Activated T-cell treated with anti-CD3 and anti-CD28 coated beads, Interleukin-2, amount 50 U/mL, for 24 hours (primary cell): ENCODE data around the gene GALNT2.

Experiments
- DNase-seq: peaks from one replicate; pipeline ENCODE4 v3.0.0-alpha.2; 2020
- H3K27ac Mint-ChIP-seq: 2 replicates; pipeline ENCODE4 v1.8.0; 2020; ENCODE audit warnings: mild to moderate bottlenecking, mixed read lengths
- H3K27me3 Mint-ChIP-seq: 2 replicates; pipeline ENCODE4 v1.8.0; 2020; ENCODE audit warnings: mixed read lengths
- H3K36me3 Mint-ChIP-seq: 2 replicates; pipeline ENCODE4 v1.8.0; 2020; ENCODE audit warnings: low read depth, mixed read lengths
- H3K4me1 Mint-ChIP-seq: 2 replicates; pipeline ENCODE4 v1.8.0; 2020; ENCODE audit warnings: low read depth, mixed read lengths
- H3K4me3 Mint-ChIP-seq: 2 replicates; pipeline ENCODE4 v1.8.0; 2020; ENCODE audit warnings: mild to moderate bottlenecking, moderate library complexity, mixed read lengths
- H3K9me3 Mint-ChIP-seq: 2 replicates; pipeline ENCODE4 v1.8.0; 2020; ENCODE audit warnings: mixed read lengths

The GALNT2 gene

DNA sequence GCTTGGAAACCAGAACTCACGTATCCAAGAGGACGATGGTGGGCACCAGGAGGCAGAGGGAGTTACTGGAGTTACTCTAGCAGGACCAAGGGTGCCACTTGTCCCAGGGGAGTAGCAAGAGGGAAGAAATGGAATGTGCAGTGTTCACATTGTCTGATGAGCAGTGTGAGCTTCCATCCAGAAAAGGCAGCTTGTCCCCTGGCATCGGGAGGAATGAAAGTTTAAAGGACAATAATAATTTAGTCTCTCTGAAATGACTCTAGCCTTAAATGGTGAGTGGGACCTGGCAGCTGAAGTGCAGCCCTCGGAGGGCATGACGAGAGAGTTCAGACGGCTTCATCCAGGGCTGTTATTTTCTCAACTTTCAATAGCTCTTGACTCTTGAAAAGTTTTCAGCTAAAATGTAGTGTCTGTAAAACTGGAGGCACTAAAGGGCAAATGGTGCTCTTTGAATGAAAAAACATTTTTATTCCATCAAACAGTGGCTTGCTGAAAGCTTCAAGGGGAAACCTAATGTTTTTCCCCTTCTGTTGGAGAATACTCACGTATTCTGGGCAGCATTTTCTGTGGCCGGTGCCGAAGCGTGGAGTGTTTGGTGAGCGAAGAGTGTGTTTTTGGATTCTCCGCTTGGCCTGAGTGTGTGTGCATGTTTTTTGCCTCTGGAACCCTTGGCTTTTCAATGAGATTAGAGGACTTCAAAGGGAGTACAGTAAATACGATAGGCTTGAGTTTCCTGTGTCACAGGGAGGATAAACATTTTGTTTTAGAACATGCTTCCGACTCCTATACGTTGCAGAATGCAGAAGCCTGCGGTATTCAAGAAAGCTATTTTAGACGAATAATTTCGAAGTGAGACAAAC, 157.3 kb downstream of the GALNT2 start:
- no peak for DNase-seq
- Mint-ChIP-seq H3K4me3 (no peak overlapping the region), H3K27me3 (no peaks in the 10 kb centered on the region), H3K36me3 (peaks cover 40% of the 10 kb centered on the region), H3K4me1 (peaks cover 22% of the 10 kb centered on the region), H3K9me3 (no peaks in the 10 kb centered on the region), H3K27ac (no peak overlapping the region)

DNA sequence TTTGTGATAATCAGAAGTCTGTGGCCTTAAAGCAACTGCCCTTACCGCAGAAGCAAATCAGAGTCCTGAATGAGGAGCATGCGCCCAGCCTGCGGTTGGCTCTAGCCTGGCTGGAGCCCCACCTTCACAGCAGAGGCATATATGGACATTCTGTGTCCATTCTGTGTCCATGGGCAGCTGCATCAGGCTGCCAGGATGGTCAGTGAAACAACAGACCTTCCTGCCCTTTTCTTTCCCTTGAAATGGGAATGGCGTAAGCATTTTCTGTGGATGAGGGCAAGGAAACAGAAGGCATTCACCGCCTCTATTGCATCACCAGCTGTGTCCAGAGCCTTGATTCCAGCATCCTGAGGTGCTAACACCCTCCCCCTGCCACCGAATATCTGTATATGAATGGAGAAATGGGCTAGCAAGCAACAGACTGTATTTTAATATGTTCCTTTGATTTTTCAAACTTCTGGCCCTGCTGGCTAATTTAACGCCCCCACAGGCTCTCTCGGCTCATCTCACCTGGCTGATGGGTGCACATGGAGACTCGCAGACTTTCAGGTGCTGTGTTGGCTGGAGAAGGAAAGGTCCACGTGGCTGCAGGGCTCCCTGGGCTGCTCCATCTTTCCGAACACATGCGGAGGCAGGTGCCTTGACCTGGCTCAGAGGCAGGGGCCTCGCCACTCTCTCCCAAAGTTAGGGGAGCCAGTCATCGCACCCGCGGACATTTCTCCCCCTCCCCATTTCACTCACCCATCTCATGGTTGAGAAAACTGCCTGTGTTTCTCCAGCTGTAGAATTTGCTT, 159.2 kb downstream of the GALNT2 start:
- no peak for DNase-seq
- no peaks in the 10 kb centered on the region for H3K9me3 Mint-ChIP-seq
- peaks cover 18% of the 10 kb centered on the region for H3K4me1 Mint-ChIP-seq
- H3K27me3 Mint-ChIP-seq = no peaks in the 10 kb centered on the region
- H3K27ac Mint-ChIP-seq = no peak overlapping the region
- no peak overlapping the region for H3K4me3 Mint-ChIP-seq
- peaks cover 43% of the 10 kb centered on the region for H3K36me3 Mint-ChIP-seq

DNA sequence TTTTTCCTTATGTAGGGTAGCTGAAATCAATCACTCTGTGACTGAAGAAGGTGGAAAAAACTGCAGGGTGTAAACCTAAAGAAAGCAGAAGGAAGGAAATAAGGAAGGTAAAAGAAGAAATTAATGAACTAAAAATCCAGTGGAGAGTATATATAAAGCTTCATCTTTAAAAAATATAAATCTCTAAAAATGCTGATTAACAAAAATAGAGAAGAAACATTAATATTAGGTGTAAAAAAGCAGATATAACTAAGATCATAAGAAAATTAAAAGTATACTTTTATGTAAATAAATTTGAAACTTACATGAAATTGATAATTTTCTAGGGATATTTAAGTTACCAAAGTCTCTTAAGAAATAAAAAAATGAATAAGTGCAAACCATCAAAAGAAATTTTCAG, 159.8 kb downstream of the GALNT2 start:
- no peak overlapping the region for H3K27ac Mint-ChIP-seq
- no peak for DNase-seq
- H3K4me1 Mint-ChIP-seq = peaks cover 24% of the 10 kb centered on the region
- no peak overlapping the region for H3K4me3 Mint-ChIP-seq
- H3K9me3 Mint-ChIP-seq = no peaks in the 10 kb centered on the region
- peaks cover 49% of the 10 kb centered on the region for H3K36me3 Mint-ChIP-seq
- H3K27me3 Mint-ChIP-seq = no peaks in the 10 kb centered on the region

DNA sequence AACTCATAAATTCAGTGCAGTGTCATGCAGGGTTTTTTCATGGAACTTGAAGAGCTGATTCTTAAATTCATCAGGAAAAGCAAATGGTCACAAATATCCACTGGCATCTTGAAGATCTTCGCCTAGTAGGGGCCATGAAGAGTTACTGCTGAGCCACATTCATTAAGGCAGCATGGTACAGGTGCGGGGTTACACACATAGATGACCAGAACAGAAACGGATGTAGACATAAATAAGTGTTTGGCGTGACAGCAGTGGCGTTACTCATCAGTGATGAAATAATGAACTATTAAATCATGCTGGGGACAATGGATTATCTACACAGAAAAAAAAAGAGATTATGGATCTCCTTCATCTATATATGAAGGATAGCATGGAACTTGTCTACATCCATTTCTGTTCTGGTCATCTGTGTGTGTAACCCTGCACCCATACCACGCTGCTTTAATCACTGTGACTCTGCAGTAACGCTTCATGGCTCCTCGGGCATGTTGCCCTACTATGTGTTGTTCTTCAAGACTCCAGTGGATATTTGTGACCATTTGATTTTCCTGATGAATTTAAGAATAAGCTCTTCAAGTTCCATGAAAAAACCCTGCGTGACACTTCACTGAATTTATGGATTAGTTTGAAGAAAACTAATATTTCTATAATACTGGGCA, 161.3 kb downstream of the GALNT2 start:
- no peak overlapping the region for H3K4me3 Mint-ChIP-seq
- no peak for DNase-seq
- peaks cover 24% of the 10 kb centered on the region for H3K4me1 Mint-ChIP-seq
- H3K27ac Mint-ChIP-seq = no peak overlapping the region
- no peaks in the 10 kb centered on the region for H3K9me3 Mint-ChIP-seq
- H3K36me3 Mint-ChIP-seq = peaks cover 53% of the 10 kb centered on the region
- H3K27me3 Mint-ChIP-seq = no peaks in the 10 kb centered on the region

DNA sequence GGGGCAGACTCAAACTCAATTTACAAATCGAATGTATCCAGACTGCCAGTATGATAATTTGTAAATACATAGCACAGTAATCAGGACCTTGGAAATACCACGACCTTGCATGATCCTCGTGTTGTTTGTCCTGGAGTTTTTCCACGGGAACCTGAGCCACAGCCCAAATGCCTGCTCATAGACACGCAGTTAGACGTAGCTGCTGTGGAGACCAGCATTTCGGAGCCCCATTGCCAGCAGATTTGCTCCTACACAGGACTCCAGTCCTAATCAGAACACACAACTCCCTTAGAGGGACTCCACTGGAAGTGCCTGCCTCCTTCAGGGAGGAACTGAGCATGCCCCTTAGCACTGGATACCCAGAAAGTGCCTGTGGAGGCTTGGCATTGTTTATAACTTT, 163.2 kb downstream of the GALNT2 start:
- H3K36me3 Mint-ChIP-seq = peaks cover 51% of the 10 kb centered on the region

DNA sequence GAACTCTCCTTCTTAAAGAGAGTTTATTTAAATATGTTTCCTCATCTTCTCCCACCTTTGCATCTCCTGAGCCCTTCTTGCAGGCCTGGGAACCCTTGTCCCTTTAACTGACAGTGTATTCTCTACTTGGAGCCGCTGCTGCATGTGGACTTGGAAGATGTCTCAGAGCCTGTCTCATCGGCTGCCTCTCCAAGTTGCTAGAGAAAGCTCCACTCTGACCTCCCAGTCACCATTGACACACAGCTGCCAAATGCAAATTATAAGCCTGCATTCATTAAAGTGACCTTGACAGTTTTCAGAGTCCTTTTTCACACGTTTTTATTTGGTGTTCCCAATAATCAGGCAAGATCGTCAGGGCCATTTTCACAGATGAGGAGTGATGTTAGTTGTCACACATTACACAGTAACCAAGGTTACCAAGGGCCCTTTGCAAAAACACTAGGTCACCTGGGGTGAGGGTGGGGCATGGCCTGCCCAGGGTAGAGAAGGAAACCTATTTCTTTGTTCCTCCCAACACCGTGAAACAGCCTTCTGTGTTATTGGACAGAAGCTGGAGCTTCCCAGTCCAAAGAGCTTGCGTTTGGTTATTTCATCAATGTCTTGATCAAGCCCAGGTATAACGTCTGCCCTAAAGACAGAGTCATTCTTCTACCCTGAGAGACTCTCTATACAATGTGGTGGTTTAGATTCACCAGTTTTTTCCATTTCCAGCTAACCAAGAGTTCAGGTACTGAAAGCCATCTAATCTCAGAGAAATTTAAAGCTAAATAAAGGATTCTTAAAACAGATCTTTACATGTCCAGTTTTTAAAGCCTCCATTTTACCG, 164.1 kb downstream of the GALNT2 start:
- peaks cover 20% of the 10 kb centered on the region for H3K4me1 Mint-ChIP-seq
- H3K27ac Mint-ChIP-seq = peak overlapping the region; percentile 76
- H3K4me3 Mint-ChIP-seq = no peak overlapping the region
- H3K27me3 Mint-ChIP-seq = no peaks in the 10 kb centered on the region
- no peak for DNase-seq
- no peaks in the 10 kb centered on the region for H3K9me3 Mint-ChIP-seq
- peaks cover 56% of the 10 kb centered on the region for H3K36me3 Mint-ChIP-seq

More for the DNA sequence above, 163.2 kb downstream of the GALNT2 start:
- Mint-ChIP-seq H3K27me3 (no peaks in the 10 kb centered on the region), H3K4me3 (no peak overlapping the region), H3K27ac (no peak overlapping the region), H3K4me1 (peaks cover 21% of the 10 kb centered on the region), H3K9me3 (no peaks in the 10 kb centered on the region)
- DNase-seq = no peak

DNA sequence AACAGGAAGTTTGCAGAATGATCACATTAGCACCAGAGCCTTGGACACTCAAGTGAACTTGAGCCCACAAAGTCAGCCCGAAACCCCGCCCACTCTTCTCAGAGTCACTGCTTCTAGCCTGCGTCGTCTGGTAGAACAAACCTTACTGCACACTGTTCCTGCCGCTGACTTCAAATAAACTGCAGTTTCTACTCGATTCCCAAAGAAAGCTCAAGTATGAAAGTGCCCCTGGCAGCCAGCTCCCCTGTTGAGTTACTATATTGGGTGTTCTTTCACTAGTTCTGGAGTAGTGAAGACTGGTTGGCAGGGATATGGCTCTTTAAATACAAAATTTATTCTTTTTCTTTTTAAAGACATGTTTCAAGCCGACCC, 164.7 kb downstream of the GALNT2 start:
- H3K4me3 Mint-ChIP-seq = no peak overlapping the region
- DNase-seq = no peak

DNA sequence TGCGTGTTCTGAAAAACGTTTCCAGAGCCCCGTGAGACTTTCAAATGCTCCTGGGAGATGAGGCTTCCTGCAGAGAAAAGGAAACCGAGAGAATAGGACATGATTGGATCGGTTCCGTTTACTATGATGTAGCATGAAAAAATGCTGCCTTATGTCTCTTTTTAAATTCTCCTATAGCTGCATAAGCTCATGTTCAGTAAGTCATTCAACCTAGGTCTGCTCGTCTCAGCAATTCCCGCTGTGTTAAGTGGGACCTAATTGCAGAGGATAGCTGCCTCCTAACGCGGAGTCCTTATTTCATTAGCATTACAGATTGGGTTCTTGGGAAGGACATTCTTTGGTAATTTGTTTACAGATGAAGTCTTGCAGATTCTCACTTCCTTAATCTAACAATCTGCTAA, 165.3 kb downstream of the GALNT2 start:
- no peak for DNase-seq
- Mint-ChIP-seq H3K36me3 (peaks cover 65% of the 10 kb centered on the region), H3K4me1 (peaks cover 20% of the 10 kb centered on the region), H3K4me3 (no peak overlapping the region), H3K27ac (no peak overlapping the region), H3K9me3 (no peaks in the 10 kb centered on the region), H3K27me3 (no peaks in the 10 kb centered on the region)

More for the DNA sequence above, 164.7 kb downstream of the GALNT2 start:
- H3K4me1 Mint-ChIP-seq = peaks cover 20% of the 10 kb centered on the region
- H3K27ac Mint-ChIP-seq = peak overlapping the region; percentile 76
- peaks cover 59% of the 10 kb centered on the region for H3K36me3 Mint-ChIP-seq
- no peaks in the 10 kb centered on the region for H3K9me3 Mint-ChIP-seq
- no peaks in the 10 kb centered on the region for H3K27me3 Mint-ChIP-seq

DNA sequence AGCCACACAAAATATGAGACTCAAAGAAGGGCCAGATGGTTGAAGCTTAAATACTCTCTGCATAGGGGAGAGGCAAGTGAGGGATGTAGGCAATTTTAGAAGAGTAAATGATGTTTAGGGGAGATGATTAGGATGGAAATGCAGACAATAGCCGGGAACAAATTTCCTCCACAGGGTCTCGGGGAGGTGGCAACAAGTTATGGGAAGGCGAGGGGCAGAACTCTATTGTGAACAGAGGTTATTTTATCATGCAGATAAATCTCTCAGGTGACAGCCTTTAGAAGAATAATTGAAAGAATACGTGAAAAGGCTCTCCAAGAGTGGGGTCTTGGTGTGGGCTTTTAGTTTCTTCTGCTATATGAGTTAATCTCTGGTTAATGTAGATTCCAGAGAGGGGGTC, 166.7 kb downstream of the GALNT2 start:
- DNase-seq = no peak
- Mint-ChIP-seq H3K9me3 (no peaks in the 10 kb centered on the region), H3K36me3 (peaks cover 67% of the 10 kb centered on the region), H3K4me1 (peaks cover 20% of the 10 kb centered on the region), H3K27ac (no peak overlapping the region), H3K4me3 (no peak overlapping the region), H3K27me3 (no peaks in the 10 kb centered on the region)

DNA sequence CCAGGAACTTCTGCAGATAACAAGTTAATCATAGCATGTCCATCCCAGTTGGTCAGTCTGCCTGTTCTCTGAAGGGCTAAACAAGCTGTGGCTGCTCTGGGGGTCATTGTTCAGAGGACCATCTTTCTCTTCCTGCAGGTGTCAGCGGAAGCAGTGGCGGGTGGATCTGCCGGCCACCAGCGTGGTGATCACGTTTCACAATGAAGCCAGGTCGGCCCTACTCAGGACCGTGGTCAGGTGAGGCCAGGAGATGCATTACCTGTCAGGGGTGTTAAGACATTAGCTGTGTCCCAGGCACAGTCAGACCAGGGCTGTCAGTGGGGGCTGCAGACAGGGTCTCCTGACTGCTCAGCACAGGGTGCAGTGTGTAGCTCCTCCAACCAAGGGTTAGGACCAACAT, 168.8 kb downstream of the GALNT2 start:
- Mint-ChIP-seq H3K27me3 (no peaks in the 10 kb centered on the region), H3K4me1 (peaks cover 28% of the 10 kb centered on the region), H3K36me3 (peaks cover 78% of the 10 kb centered on the region), H3K27ac (no peak overlapping the region), H3K9me3 (no peaks in the 10 kb centered on the region), H3K4me3 (no peak overlapping the region)
- DNase-seq = no peak

DNA sequence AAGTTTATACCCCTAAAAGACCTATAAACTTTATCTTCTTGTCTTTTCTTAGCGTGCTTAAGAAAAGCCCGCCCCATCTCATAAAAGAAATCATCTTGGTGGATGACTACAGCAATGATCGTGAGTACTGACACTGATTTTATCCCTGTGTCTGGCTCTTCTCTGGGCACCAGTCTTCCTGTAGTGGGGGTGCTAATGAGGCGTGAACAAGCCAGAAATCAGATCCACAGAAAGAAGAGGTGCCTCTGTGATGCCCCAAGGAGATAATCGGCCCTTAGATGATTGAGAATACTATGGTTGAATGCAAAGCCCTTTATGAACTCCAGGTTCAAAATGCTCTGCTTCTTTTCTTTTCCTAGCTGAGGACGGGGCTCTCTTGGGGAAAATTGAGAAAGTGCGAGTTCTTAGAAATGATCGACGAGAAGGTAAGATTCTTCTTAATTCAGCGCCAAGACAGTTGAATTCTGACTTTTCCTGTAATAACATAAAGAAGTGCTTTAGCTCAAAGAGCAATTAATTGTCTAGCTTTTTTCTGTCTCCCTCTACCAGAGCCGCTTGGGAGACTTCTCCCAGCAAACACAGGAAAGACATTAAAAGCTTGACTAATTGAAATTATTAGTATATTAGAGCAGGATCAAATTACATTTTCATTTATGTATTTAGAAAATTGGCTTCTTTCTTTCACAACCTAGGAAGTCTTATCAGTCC, 169.4 kb downstream of the GALNT2 start:
- no peak for DNase-seq
- Mint-ChIP-seq H3K36me3 (peaks cover 78% of the 10 kb centered on the region), H3K4me3 (no peak overlapping the region), H3K27ac (no peak overlapping the region), H3K27me3 (no peaks in the 10 kb centered on the region), H3K9me3 (no peaks in the 10 kb centered on the region), H3K4me1 (peaks cover 27% of the 10 kb centered on the region)

DNA sequence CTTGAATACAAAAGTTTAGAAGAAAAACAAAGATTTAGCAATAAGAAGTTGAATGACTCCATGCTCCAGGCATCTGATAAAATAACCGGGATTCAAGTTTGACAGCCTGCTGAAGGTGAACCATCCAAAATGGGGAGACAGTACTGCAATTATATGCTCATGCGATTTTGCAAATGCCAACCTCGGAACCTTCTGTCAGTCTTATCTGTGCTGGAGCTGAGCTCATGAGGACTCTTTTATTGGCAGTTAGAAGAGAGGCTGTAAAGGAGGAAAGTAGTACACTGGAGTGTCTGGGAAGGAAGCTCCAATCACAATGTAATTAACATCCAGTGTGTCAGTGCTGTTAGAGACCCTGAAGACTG, 170.0 kb downstream of the GALNT2 start:
- Mint-ChIP-seq H3K4me3 (no peak overlapping the region), H3K9me3 (no peaks in the 10 kb centered on the region), H3K27me3 (no peaks in the 10 kb centered on the region), H3K27ac (no peak overlapping the region), H3K36me3 (peaks cover 81% of the 10 kb centered on the region), H3K4me1 (peaks cover 27% of the 10 kb centered on the region)
- no peak for DNase-seq

DNA sequence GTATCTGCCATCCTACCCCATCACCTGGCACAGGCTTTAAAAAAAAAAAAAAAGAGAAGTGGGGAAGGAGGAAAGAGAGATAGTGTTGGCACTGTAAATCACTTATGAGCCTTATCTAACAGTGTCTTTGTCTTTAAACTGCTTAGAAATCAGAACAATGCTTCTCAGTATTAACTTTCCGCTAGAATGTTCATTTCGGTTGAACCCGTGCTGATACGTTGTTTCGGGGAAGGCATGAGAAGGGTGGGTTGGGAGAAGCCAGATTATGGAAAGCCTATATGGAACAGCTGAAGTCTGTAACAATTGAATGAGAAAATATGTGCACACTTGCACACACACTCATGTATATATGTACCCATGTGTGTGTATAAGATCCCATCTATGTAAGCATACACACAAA, 170.8 kb downstream of the GALNT2 start:
- Mint-ChIP-seq H3K27ac (no peak overlapping the region), H3K4me3 (no peak overlapping the region), H3K9me3 (no peaks in the 10 kb centered on the region), H3K4me1 (peaks cover 28% of the 10 kb centered on the region), H3K27me3 (no peaks in the 10 kb centered on the region), H3K36me3 (peaks cover 84% of the 10 kb centered on the region)
- no peak for DNase-seq
